Activated T-cell treated with anti-CD3 and anti-CD28 coated beads, Interleukin-2, amount 50 U/mL, for 4 hours (primary cell): ENCODE results near the gene HTR3B. TPM values are rescaled to one million over a fixed set of nuclear protein-coding genes. Genes with fewer than 3 reads are reported as not detected.

Experiments
- total RNA-seq, 3 donors: library from RNA; stranded (reverse); gene quantifications; one replicate each; pipeline ENCODE4 v1.2.1, GENCODE V29; 2021

Gene HTR3B
- total RNA-seq, 3 donors from 2014 or later = not detected

Other genes with a start within 250 kb of the HTR3B start
- under 1 TPM; 0.30 to 0.55 (median 0.30) TPM for gene TMPRSS5, start 198.5 kb upstream of the HTR3B start, total RNA-seq
- 10 to 100 TPM; 19.8 to 20.6 (median 20.1) TPM for gene ZW10, start 131.1 kb upstream of the HTR3B start, total RNA-seq
- gene CLDN25, start 125.0 kb upstream of the HTR3B start, total RNA-seq = not detected
- 1 to 10 TPM; 3.7 to 4.8 (median 4.4) TPM for gene USP28, start 29.2 kb upstream of the HTR3B start, total RNA-seq
- gene HTR3A, start 70.3 kb downstream of the HTR3B start, total RNA-seq = not detected
- gene ZBTB16, start 154.9 kb downstream of the HTR3B start, total RNA-seq = 1 to 10 TPM; 3.4 to 4.4 (median 4.1) TPM